GM23338 (cell line): ENCODE results near the gene SMAD3. TPM values are rescaled to one million over a fixed set of nuclear protein-coding genes. Genes with fewer than 3 reads are reported as not detected.

Experiments used
- ATAC-seq: fragments of 200-7000 bp; cut with Tn5 transposase; 3 replicates; pipeline ENCODE4 v1.9.1; 2020
- DNase-seq: peaks from one replicate; pipeline ENCODE4 v3.0.0-alpha.2; 2015; ENCODE audit warnings: low spot score
- H2AFZ ChIP-seq: fragments of 200-600 bp; sonication (generic); 2 replicates; pipeline ENCODE4 v1.8.0; 2016; ENCODE audit warnings: antibody characterized with exemption, mild to moderate bottlenecking, moderate library complexity
- H3F3A ChIP-seq: fragments of 200-600 bp; sonication (generic); replicated peaks from 2 replicates; pipeline ENCODE4 v1.8.0; 2017; ENCODE audit warnings: antibody characterized with exemption, mixed run types, low read depth
- H3K27ac ChIP-seq: fragments of 200-600 bp; sonication (generic); 2 replicates; pipeline ENCODE4 v1.6.1; 2016; ENCODE audit warnings: low read depth
- H3K27me3 ChIP-seq: fragments of 200-600 bp; sonication (generic); 2 replicates; pipeline ENCODE4 v1.8.0; 2016; ENCODE audit warnings: mild to moderate bottlenecking, mixed run types, moderate library complexity; ENCODE audit not compliant: insufficient read depth
- H3K36me3 ChIP-seq: fragments of 200-600 bp; sonication (generic); 2 replicates; pipeline ENCODE4 v1.8.0; 2016; ENCODE audit warnings: mild to moderate bottlenecking; ENCODE audit not compliant: insufficient read depth
- H3K4me1 ChIP-seq: fragments of 200-600 bp; sonication (generic); 2 replicates; pipeline ENCODE4 v1.8.0; 2016; ENCODE audit warnings: mild to moderate bottlenecking, moderate library complexity; ENCODE audit not compliant: insufficient read depth
- H3K4me2 ChIP-seq: fragments of 200-600 bp; sonication (generic); 2 replicates; pipeline ENCODE4 v1.7.1; 2017; ENCODE audit warnings: mixed run types
- H3K4me3 ChIP-seq: fragments of 200-600 bp; sonication (generic); 2 replicates; pipeline ENCODE4 v1.6.1; 2016; ENCODE audit warnings: mixed run types
- H3K79me2 ChIP-seq: fragments of 200-600 bp; sonication (generic); replicated peaks from 2 replicates; pipeline ENCODE4 v1.8.0; 2017; ENCODE audit warnings: mild to moderate bottlenecking; ENCODE audit not compliant: insufficient read depth
- H3K9me2 ChIP-seq: fragments of 200-600 bp; sonication (generic); 2 replicates; pipeline ENCODE4 v1.8.0; 2017; ENCODE audit not compliant: insufficient read depth
- H4K20me1 ChIP-seq: fragments of 200-600 bp; sonication (generic); replicated peaks from 2 replicates; pipeline ENCODE4 v1.8.0; 2017; ENCODE audit warnings: mild to moderate bottlenecking; ENCODE audit not compliant: insufficient read depth
- H3K27ac Mint-ChIP-seq: 2 replicates; pipeline ENCODE4 v1.8.0; 2020; ENCODE audit warnings: inconsistent platforms, mild to moderate bottlenecking, moderate library complexity, mixed read lengths
- H3K27me3 Mint-ChIP-seq: 3 replicates; pipeline ENCODE4 v1.8.0; 2022; ENCODE audit warnings: low read depth, mild to moderate bottlenecking, moderate library complexity, mixed read lengths, inconsistent platforms; ENCODE audit not compliant: insufficient read depth, poor library complexity
- H3K36me3 Mint-ChIP-seq: 3 replicates; pipeline ENCODE4 v1.8.0; 2021; ENCODE audit warnings: low read depth, mild to moderate bottlenecking, inconsistent platforms, moderate library complexity, mixed read lengths
- H3K4me1 Mint-ChIP-seq: 3 replicates; pipeline ENCODE4 v1.8.0; 2020; ENCODE audit warnings: mild to moderate bottlenecking, inconsistent platforms, mixed read lengths
- H3K4me3 Mint-ChIP-seq: 3 replicates; pipeline ENCODE4 v1.8.0; 2021; ENCODE audit warnings: moderate library complexity, mild to moderate bottlenecking, inconsistent platforms, mixed read lengths
- H3K9me3 Mint-ChIP-seq: 3 replicates; pipeline ENCODE4 v1.8.0; 2020; ENCODE audit warnings: moderate library complexity, mild to moderate bottlenecking, inconsistent platforms, mixed read lengths
- CREB1 ChIP-seq: fragments of 250-450 bp; sonication (Bioruptor Pico); IDR thresholded peaks from 2 replicates; pipeline ENCODE4 v1.5.0; 2020; ENCODE audit warnings: low read depth, mild to moderate bottlenecking, moderate library complexity
- CTCF ChIP-seq, 2 experiments: fragments of 200-600 bp in 1 of 2; sonication (generic) in 1 of 2; conservative IDR thresholded peaks; 2 replicates each; pipeline versions ENCODE4 v1.5.1 to v1.6.1; 2016 to 2017; ENCODE audit warnings: antibody characterized with exemption in 2 of 2, low read depth in 2 of 2, mild to moderate bottlenecking in 2 of 2, moderate library complexity in 1 of 2
- ETS1 ChIP-seq: IDR thresholded peaks from 2 replicates; pipeline ENCODE4 v1.6.1; 2016; ENCODE audit warnings: antibody characterized with exemption
- EZH2 ChIP-seq: fragments of 200-600 bp; sonication (generic); IDR thresholded peaks from one replicate; pipeline ENCODE4 v1.8.0; 2017; ENCODE audit warnings: antibody characterized with exemption, mild to moderate bottlenecking, low read depth; ENCODE audit not compliant: unreplicated experiment
- EZH2phosphoT487 ChIP-seq: fragments of 200-600 bp; sonication (generic); IDR thresholded peaks from one replicate; pipeline ENCODE4 v1.8.1; 2018; ENCODE audit warnings: antibody characterized with exemption; ENCODE audit not compliant: unreplicated experiment
- NANOG ChIP-seq: IDR thresholded peaks from 2 replicates; pipeline ENCODE4 v1.6.1; 2016; ENCODE audit warnings: antibody characterized with exemption, borderline replicate concordance
- POLR2AphosphoS5 ChIP-seq: IDR thresholded peaks from 2 replicates; pipeline ENCODE4 v1.6.1; 2016; ENCODE audit warnings: antibody characterized with exemption, low read depth
- REST ChIP-seq: IDR thresholded peaks from one replicate; pipeline ENCODE4 v1.6.1; 2018; ENCODE audit warnings: antibody characterized with exemption; ENCODE audit not compliant: unreplicated experiment
- STAT1 ChIP-seq: IDR thresholded peaks from one replicate; pipeline ENCODE4 v1.6.1; 2016; ENCODE audit warnings: antibody characterized with exemption; ENCODE audit not compliant: unreplicated experiment
- ZNF114 ChIP-seq: fragments of 250-450 bp; sonication (Bioruptor Pico); IDR thresholded peaks from 2 replicates; pipeline ENCODE4 v1.5.0; 2020; ENCODE audit warnings: mild to moderate bottlenecking, moderate library complexity
- ZNF331 ChIP-seq: fragments of 250-450 bp; sonication (Bioruptor Pico); IDR thresholded peaks from 2 replicates; pipeline ENCODE4 v1.5.0; 2020; ENCODE audit warnings: low read depth, mild to moderate bottlenecking, moderate library complexity
- ZNF462 ChIP-seq: fragments of 250-450 bp; sonication (Bioruptor Pico); IDR thresholded peaks from 2 replicates; pipeline ENCODE4 v1.5.0; 2020; ENCODE audit warnings: mild to moderate bottlenecking, moderate library complexity
- polyA plus RNA-seq: library from polyadenylated mRNA; unstranded; fragments of >200 nt; fragmentation: Nextera tagmentation; extraction: Ambion mirVana; gene quantifications from 2 replicates; pipeline ENCODE4 v1.2.1, GENCODE V29; 2016
- total RNA-seq: library from RNA; depleted of rRNA; stranded (reverse); fragments of >200 nt; shearing (Covaris generic); gene quantifications from 2 replicates; pipeline ENCODE4 v1.2.3, GENCODE V29; 2014

SMAD3 gene
- total and polyA plus RNA-seq, 2 experiments from 2014 or later, result 4.9 to 11.6 TPM

GRCh38 chr15:67195305-67195704 lies 129.9 kb downstream of the SMAD3 start (continued):
- TF ChIP-seq ZNF331 (CRISPR knock-in tag) (no peak), ETS1 (no peak), POLR2AphosphoS5 (no peak), CREB1 (no peak)

- H3K27ac ChIP-seq, result no peak overlapping the region
- no peak for DNase-seq
- H3F3A ChIP-seq, result no peaks in the 10 kb centered on the region
- 0 out of 2 replicates have a peak, but pooled peaks cover 3% of the 10 kb centered on the region for H3K36me3 ChIP-seq
- H4K20me1 ChIP-seq, result no peaks in the 10 kb centered on the region
- no peak for ATAC-seq
- no peaks in the 10 kb centered on the region for H3K79me2 ChIP-seq
- no peak overlapping the region for H2AFZ ChIP-seq
- no peak overlapping the region for H3K4me2 ChIP-seq
- no peak overlapping the region for H3K4me3 ChIP-seq
- Mint-ChIP-seq H3K4me1 (peaks cover 20% of the 10 kb centered on the region; the same call in 2 of the 3 replicates), H3K36me3 (peaks cover 9% of the 10 kb centered on the region; the same call in 2 of the 3 replicates), H3K27me3 (peaks cover 3% of the 10 kb centered on the region), H3K27ac (no peak overlapping the region), H3K4me3 (no peak overlapping the region), H3K9me3 (no peaks in the 10 kb centered on the region)
- peaks cover 16% of the 10 kb centered on the region; the same call in 1 of the 2 replicates for H3K4me1 ChIP-seq
- H3K9me2 ChIP-seq, result no peaks in the 10 kb centered on the region
- H3K27me3 ChIP-seq, result no peaks in the 10 kb centered on the region
- TF ChIP-seq POLR2AphosphoS5 (no peak), REST (no peak), EZH2phosphoT487 (no peak), NANOG (no peak), ZNF114 (CRISPR knock-in tag) (no peak), CREB1 (no peak), ZNF331 (CRISPR knock-in tag) (no peak), EZH2 (no peak), ZNF462 (CRISPR knock-in tag) (no peak), CTCF (conservative IDR thresholded peaks at IDR 0.05; ENCODE audit: low read depth in 2 of 2) (no peak), STAT1 (no peak)
Observed at GRCh38 chr15:67196222-67196621, 130.8 kb downstream of the SMAD3 start.
